T-helper 1 cell treated with Interleukin-12 subunit alpha and Interleukin-12 subunit beta and Interleukin-4 antibody, amounts not matched to agents 30 μg/mL and 1 μg/mL, for 36 hours (primary cell): ENCODE data around the gene ASCL4.
"Not testable (repeated sequence)": the region's sequence is repeated elsewhere in the genome, so short reads cannot be mapped to it uniquely, and the experiment has no call there.

Experiments used
- H3K27ac Mint-ChIP-seq: one replicate; pipeline ENCODE4 v1.8.0; 2021; ENCODE audit warnings: mild to moderate bottlenecking, mixed read lengths
- H3K27me3 Mint-ChIP-seq: one replicate; pipeline ENCODE4 v1.8.0; 2021; ENCODE audit warnings: low read depth, mixed read lengths
- H3K36me3 Mint-ChIP-seq: one replicate; pipeline ENCODE4 v1.8.0; 2021; ENCODE audit warnings: low read depth, mixed read lengths
- H3K4me1 Mint-ChIP-seq: one replicate; pipeline ENCODE4 v1.8.0; 2021; ENCODE audit warnings: low read depth, mixed read lengths
- H3K4me3 Mint-ChIP-seq: one replicate; pipeline ENCODE4 v1.8.0; 2021; ENCODE audit warnings: mild to moderate bottlenecking, moderate library complexity, mixed read lengths
- H3K9me3 Mint-ChIP-seq: one replicate; pipeline ENCODE4 v1.8.0; 2021; ENCODE audit warnings: mixed read lengths

The ASCL4 gene, protein sequence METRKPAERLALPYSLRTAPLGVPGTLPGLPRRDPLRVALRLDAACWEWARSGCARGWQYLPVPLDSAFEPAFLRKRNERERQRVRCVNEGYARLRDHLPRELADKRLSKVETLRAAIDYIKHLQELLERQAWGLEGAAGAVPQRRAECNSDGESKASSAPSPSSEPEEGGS

DNA sequence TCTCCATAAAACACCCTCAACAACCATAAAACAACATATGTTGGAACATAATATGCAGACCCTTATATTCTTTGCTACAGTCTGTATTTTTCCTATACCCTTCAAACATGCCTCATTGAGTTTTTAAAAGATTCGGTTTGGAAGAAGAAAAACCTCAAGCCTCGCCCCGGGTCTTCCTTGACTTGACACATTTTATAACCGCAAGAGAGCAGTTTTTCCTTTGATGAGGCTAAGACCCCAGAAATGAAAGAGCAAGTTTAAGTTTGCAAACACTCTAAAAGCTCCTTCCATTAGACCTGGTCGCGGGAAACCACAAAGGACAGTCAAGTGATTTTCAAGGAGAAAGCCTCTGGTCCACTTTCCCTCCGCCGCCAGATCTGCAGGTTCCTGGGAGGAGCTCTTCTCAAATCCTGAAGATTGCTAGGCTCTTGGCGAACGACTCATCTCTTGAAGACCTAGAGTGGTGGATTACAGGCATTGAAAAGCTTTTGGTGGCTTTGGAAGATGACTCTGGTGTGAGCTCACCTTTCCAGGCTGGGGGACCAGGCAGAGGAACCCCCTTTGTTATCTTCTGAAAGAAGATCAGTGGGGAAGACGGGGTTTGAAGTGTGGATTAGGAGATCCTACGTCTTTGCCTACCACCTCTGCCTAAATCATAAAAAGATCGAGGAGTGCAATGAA lies at the start of gene ASCL4:
TSS of gene ASCL4 (plus strand) at position 356 of the 681 bp plus-strand sequence. CDS start 515 bp downstream, outside the sequence.
- no peaks in the 10 kb centered on the region for H3K36me3 Mint-ChIP-seq
- no peaks in the 10 kb centered on the region for H3K9me3 Mint-ChIP-seq
- peak within 1 kb of the TSS; percentile 28 for H3K4me3 Mint-ChIP-seq
- H3K4me1 Mint-ChIP-seq = peaks cover 14% of the 10 kb centered on the region
- H3K27ac Mint-ChIP-seq = no peak within 1 kb of the TSS
- H3K27me3 Mint-ChIP-seq = peaks cover 71% of the 10 kb centered on the region

DNA sequence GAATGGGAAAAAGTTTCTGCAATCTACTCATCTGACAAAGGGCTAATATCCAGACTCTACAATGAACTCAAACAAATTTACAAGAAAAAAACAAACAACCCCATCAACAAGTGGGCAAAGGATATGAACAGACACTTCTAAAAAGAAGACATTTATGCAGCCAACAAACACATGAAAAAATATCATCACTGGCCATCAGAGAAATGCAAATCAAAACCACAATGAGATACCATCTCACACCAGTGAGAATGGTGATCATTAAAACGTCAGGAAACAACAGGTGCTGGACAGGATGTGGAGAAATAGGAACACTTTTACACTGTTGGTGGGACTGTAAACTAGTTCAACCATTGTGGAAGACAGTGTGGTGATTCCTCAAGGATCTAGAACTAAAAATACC lies 47.2 kb upstream of the ASCL4 start:
- H3K36me3 Mint-ChIP-seq, H3K27me3 Mint-ChIP-seq, H3K4me3 Mint-ChIP-seq, H3K4me1 Mint-ChIP-seq, H3K9me3 Mint-ChIP-seq, H3K27ac Mint-ChIP-seq: not testable (repeated sequence)

DNA sequence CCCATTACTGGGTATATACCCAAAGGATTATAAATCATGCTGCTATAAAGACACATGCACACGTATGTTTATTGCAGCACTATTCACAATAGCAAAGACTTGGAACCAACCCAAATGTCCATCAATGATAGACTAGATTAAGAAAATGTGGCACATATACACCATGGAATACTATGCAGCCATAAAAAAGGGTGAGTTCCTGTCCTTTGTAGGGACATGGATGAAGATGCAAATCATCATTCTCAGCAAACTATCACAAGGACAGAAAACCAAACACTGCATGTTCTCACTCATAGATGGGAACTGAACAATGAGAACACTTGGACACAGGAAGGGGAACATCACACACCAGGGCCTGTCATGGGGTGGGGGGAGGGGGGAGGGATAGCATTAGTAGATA lies 46.8 kb upstream of the ASCL4 start:
- H3K4me3 Mint-ChIP-seq, H3K36me3 Mint-ChIP-seq, H3K27me3 Mint-ChIP-seq, H3K9me3 Mint-ChIP-seq, H3K4me1 Mint-ChIP-seq, H3K27ac Mint-ChIP-seq: not testable (repeated sequence)

DNA sequence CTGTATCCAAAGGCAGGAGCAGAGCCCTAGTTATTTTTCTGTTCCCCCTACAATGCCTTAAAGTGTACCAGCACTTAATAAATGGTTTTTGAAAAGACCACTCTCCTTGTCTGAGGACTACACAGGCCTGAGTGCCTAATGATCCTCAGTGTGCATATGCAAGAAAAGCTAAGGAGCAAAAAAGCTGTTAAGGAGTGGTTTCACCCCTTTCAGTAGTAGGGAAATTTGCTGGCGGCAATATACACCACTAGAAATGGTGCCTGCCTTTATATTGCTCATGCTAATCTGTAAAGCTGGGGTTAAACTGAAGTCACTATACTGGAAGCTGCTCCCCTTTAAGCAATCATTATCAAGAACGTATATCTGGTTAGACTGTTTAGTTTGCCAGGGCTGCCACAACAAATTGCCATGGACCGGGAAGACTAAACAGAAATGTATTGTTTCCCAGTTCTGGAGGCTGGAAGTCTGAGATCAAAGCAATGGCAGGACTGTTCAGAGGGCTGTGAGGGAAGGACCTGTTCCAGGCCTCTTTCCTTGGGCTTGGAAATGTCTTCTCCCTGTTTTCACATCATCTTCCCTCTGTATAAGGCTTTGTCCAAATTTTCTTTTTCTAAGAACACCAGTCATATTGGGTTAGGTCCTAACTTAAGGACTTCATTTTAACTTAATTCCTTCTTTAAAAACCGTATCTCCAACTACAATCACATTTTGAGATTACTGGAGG lies 43.7 kb upstream of the ASCL4 start:
- Mint-ChIP-seq H3K9me3 (peaks cover 5% of the 10 kb centered on the region), H3K27ac (no peak overlapping the region), H3K27me3 (peaks cover 5% of the 10 kb centered on the region), H3K4me1 (no peaks in the 10 kb centered on the region), H3K4me3 (no peak overlapping the region), H3K36me3 (peaks cover 19% of the 10 kb centered on the region)

DNA sequence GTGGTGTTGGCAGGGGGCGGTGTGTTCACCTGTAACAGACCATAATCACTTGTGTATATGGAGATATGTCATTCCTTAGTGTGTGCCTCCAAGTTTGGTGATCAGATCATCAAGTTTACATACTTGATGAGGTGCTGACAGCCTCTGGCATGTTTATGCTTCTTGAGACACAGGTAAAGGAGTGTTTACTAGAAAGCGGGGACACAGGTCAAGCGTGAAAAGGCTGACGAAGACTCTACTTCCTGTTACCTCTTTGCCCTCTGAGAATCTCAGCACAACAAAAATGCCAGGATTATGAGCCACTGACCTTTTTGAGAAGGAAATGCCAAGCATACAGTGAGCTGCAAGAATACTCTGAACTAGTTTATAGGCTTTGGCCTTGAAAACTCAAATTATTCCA lies 43.1 kb upstream of the ASCL4 start:
- H3K9me3 Mint-ChIP-seq = peaks cover 4% of the 10 kb centered on the region
- peaks cover 4% of the 10 kb centered on the region for H3K27me3 Mint-ChIP-seq
- H3K4me3 Mint-ChIP-seq = no peak overlapping the region
- H3K36me3 Mint-ChIP-seq = peaks cover 24% of the 10 kb centered on the region
- no peak overlapping the region for H3K27ac Mint-ChIP-seq
- no peaks in the 10 kb centered on the region for H3K4me1 Mint-ChIP-seq

DNA sequence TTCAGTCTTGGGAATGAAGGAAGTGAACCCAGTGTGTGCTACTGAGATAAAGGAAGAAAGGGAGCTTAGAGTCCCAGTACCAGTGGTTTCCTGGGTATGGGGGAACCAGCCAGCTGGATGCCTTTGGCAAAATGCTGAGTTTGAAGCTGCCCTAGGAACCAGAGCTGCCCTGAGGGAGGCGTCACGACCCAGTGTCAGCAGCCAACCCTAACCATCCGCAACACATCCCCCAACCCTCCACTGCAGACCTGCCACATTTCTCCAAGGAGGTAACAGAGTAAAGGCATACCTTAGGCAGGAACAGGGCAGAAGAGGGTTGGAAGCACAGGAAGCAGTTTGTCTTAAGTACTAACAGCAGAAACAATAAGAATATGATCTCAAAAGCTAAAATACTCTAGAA lies 42.1 kb upstream of the ASCL4 start:
- no peak overlapping the region for H3K4me3 Mint-ChIP-seq
- no peaks in the 10 kb centered on the region for H3K27me3 Mint-ChIP-seq
- peaks cover 33% of the 10 kb centered on the region for H3K36me3 Mint-ChIP-seq
- no peak overlapping the region for H3K27ac Mint-ChIP-seq
- H3K4me1 Mint-ChIP-seq = peaks cover 8% of the 10 kb centered on the region
- H3K9me3 Mint-ChIP-seq = no peaks in the 10 kb centered on the region

DNA sequence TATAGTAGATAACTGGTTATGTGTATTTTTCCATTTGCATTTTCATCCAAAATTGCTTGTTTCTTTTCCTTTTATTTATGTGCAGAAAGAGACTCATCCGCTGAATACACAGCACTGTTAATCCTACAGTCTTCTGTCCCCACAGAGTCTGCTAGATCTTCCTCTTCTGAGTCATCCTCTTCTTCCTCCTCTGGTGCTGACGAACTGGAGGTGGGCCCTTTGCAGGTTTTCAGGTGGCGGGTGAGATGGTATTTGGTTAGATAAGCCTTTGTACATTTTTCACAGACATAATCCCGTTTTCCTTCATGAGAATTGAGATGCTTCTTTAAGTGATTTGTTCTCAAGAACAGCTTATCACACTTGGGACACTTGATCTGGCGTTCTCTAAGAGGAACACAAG lies 40.4 kb upstream of the ASCL4 start:
- Mint-ChIP-seq H3K27me3 (no peaks in the 10 kb centered on the region), H3K4me3 (no peak overlapping the region), H3K4me1 (peaks cover 9% of the 10 kb centered on the region), H3K27ac (no peak overlapping the region), H3K36me3 (peaks cover 50% of the 10 kb centered on the region), H3K9me3 (no peaks in the 10 kb centered on the region)

DNA sequence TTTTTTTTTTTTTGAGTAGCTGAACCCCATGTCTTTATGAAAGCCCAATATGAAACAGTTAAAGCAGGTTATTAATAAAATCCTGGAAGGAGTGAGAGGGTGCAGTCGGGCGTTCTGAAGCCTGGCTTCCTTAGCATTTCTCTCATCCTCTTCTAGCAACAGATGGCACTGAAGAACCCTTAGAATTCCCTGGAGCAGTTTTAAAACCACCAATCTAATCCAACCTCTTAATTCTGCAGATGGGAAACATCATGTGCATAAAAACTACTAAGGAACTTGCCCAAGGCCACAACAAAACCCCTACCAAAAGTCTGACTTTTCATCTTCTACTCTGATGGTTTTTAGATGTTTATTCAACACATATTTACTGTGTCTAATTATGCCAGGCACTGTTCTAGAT lies 38.7 kb upstream of the ASCL4 start:
- no peak overlapping the region for H3K27ac Mint-ChIP-seq
- H3K4me3 Mint-ChIP-seq = no peak overlapping the region
- H3K4me1 Mint-ChIP-seq = peaks cover 9% of the 10 kb centered on the region
- no peaks in the 10 kb centered on the region for H3K9me3 Mint-ChIP-seq
- no peaks in the 10 kb centered on the region for H3K27me3 Mint-ChIP-seq
- peaks cover 58% of the 10 kb centered on the region for H3K36me3 Mint-ChIP-seq

DNA sequence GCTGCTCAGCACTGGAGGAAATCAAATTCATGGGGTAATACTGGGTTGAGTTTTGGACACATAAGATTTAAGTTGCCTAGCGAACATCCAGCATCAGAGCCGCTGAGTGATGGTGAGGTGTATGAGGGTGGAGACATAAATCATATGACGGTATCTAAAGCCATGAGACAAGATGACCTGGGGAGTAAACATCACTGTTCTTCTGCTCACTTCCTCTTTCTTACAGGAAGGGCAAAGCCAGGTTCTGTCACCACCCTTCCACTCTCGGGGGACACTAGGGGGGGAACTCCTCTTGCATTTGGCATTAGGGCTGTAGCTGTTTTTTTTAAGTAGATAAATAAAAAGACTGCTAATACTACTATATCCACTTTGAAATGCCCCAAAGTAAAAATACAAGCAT lies 37.6 kb upstream of the ASCL4 start:
- H3K27ac Mint-ChIP-seq = no peak overlapping the region
- H3K4me3 Mint-ChIP-seq = no peak overlapping the region
- H3K4me1 Mint-ChIP-seq = peaks cover 9% of the 10 kb centered on the region
- H3K36me3 Mint-ChIP-seq = peaks cover 69% of the 10 kb centered on the region
- H3K9me3 Mint-ChIP-seq = no peaks in the 10 kb centered on the region
- H3K27me3 Mint-ChIP-seq = no peaks in the 10 kb centered on the region

DNA sequence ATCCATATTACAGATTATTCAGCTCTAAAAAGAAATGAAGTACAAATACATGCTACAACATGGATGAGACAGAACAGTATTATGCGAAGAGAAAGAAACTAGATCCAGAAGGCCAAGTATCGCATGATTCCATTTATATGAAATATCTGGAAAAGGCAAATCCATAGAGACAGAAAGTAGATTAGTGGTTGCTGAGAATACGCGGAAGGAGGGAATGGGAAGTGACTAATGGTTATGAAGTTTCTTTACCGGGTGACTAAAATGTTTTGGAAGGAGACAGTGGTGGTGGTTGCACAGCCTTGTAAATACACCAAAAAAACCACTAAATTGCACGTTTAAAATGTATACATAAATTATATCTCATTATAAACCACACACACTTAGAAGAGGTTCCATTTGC lies 26.0 kb upstream of the ASCL4 start:
- H3K9me3 Mint-ChIP-seq = no peaks in the 10 kb centered on the region
- peaks cover 33% of the 10 kb centered on the region for H3K36me3 Mint-ChIP-seq
- no peaks in the 10 kb centered on the region for H3K27me3 Mint-ChIP-seq
- no peak overlapping the region for H3K27ac Mint-ChIP-seq
- H3K4me3 Mint-ChIP-seq = no peak overlapping the region
- H3K4me1 Mint-ChIP-seq = no peaks in the 10 kb centered on the region

DNA sequence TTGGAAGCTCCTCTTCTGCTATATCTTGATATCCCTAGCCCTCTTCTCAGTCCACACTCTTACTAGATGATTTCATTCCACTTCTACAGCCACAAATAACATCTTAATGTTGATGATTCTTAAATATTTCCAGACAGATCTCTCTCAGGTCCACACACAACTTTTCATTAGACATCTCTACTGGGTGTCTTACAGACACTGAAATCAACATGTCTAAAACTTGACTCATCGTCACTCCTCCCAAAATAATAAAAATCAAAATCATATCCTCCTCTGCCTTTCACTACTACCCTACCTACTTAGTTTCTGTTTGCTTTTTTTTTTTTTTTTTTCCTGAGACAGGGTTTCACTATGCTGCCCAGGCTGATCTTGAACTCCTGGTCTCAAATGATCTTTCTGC lies 25.4 kb upstream of the ASCL4 start:
- Mint-ChIP-seq H3K27me3 (no peaks in the 10 kb centered on the region), H3K27ac (no peak overlapping the region), H3K4me3 (no peak overlapping the region), H3K36me3 (peaks cover 35% of the 10 kb centered on the region), H3K4me1 (peaks cover 2% of the 10 kb centered on the region), H3K9me3 (no peaks in the 10 kb centered on the region)

DNA sequence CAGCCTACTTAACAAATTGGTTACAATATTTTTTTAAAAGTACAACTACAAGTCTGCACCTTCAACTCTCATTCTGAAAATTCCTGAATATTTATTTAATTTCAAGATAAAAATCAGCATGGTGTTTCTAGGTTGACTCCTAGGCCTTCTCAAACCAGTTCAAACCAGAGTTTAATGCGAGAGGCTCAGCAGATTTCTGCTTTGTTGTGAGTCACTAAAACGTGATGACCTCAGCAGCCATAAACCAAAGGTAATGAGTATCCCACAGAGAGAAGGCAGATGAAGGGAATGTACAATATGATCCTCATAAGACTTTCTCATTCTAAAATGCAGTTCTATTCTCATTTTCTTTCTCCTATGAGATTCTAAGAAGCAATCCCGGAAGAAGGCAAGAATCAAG lies 15.1 kb upstream of the ASCL4 start:
- Mint-ChIP-seq H3K9me3 (peaks cover 5% of the 10 kb centered on the region), H3K4me1 (peaks cover 27% of the 10 kb centered on the region), H3K36me3 (peaks cover 18% of the 10 kb centered on the region), H3K27me3 (peaks cover 10% of the 10 kb centered on the region), H3K27ac (peak overlapping the region; percentile 87), H3K4me3 (peak overlapping the region; percentile 91)

DNA sequence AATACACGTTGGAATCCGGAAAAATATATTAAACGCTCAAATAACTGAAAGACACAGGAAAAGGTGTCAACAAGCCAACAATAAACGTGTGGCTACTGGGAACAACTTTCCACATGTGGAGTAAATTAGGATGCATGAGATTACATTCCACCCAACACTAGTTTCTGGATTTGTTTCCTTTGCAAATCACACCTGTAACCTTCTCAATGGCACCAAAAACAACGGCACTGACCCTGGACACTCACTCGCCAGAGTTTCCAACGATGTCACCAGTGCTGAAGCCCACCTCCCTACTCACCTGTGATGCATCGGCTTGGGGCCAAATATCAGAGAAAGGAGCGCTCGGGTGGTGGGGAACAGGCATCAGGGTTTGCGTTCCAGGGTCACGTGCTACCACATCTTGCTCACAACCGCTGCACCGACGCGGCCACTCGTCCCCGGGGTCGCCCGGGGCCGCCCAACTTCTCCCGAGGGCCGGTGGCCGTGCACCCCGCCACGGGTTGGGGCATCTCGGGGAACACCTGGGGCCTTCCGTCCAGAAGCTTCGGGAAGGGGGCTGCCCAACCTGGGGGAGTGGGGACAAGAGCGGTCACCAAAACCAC lies 14.2 kb upstream of the ASCL4 start:
- peaks cover 18% of the 10 kb centered on the region for H3K36me3 Mint-ChIP-seq

DNA sequence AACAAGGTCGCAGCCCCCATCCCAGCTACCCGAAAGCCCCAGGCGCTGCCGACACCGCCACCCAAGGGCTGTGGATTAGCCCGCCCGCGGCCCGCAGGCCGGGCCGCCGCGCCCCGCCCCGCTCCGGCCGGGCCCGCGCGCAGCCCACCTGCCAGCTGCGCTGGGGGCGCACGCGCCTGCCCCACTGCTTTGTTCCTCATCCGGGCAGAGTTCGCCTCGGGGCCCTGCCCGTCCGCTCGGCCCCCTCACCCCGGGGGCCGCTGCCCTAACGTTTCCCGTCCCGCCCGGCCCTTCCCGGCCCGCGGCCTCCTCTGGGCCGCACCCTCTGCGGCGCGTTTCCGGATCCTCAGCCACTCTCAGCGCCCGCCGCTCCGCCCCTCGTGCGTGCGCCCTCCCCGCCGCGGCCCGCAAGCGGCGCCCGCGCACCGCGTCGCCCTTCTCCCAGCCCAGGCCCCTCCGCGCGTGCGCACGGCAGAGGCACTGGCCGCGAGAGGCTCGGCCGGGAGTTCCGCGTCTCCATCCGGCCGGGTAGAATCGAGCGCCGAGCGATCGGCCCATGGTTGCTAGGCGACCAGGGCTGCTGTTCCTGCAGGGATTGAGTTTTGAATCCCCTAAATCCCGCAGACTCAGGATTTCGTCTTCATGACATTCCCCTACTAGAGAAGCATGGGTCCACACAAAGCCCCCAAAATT lies 13.5 kb upstream of the ASCL4 start, which contains the start of gene PRDM4:
TSS of gene PRDM4 (minus strand) at position 329 of the 693 bp plus-strand sequence. CDS start 622 bp downstream, outside the sequence.
- Mint-ChIP-seq H3K27me3 (peaks cover 12% of the 10 kb centered on the region), H3K9me3 (peaks cover 5% of the 10 kb centered on the region), H3K36me3 (peaks cover 18% of the 10 kb centered on the region), H3K4me3 (peak within 1 kb of the TSS; percentile 91), H3K27ac (peak within 1 kb of the TSS; percentile 87), H3K4me1 (peaks cover 27% of the 10 kb centered on the region)

More for the DNA sequence above, 14.2 kb upstream of the ASCL4 start:
- peak overlapping the region; percentile 87 for H3K27ac Mint-ChIP-seq
- H3K4me1 Mint-ChIP-seq = peaks cover 27% of the 10 kb centered on the region
- H3K4me3 Mint-ChIP-seq = peak overlapping the region; percentile 91
- H3K27me3 Mint-ChIP-seq = peaks cover 12% of the 10 kb centered on the region
- peaks cover 5% of the 10 kb centered on the region for H3K9me3 Mint-ChIP-seq
